GM12878 (cell line): ENCODE results near the gene DERL2. TPM values are rescaled to one million over a fixed set of nuclear protein-coding genes. Genes with fewer than 3 reads are reported as not detected.
A peak's percentile ranks its signal among the peaks of the same experiment; 100 is the strongest.

Source experiments
- ATAC-seq: fragments of 200-7000 bp; cut with Tn5 transposase; 3 replicates; pipeline ENCODE4 v1.9.1; 2020; ENCODE audit warnings: mild to moderate bottlenecking, moderate library complexity
- BruUV-seq: library from RNA; stranded (reverse); fragments of 400-500 nt; replicated peaks from 2 replicates; lab custom pipeline; 2021; lab: Mats Ljungman, UMichigan
- CTCF ChIA-PET: fragments of 300-600 bp; sonication (Branson Sonifier 250); formaldehyde crosslinking; extraction: SDS; loops from one replicate; lab custom pipeline; 2021; ENCODE audit warnings: inconsistent platforms; lab: Yijun Ruan, JAX
- POLR2A ChIA-PET: fragments of 350-600 bp; formaldehyde crosslinking; extraction: SDS; loops from one replicate; lab custom pipeline; 2021; ENCODE audit warnings: inconsistent platforms; lab: Charles Lee
- RAD21 ChIA-PET: fragments of 300-600 bp; sonication (Branson Sonifier 250); formaldehyde crosslinking; loops from one replicate; lab custom pipeline; 2023; ENCODE audit warnings: antibody characterized with exemption; ENCODE audit not compliant: unreplicated experiment; lab: Charles Lee
- SMC1A ChIA-PET: fragments of 300-600 bp; sonication (Branson Sonifier 250); formaldehyde crosslinking; loops from one replicate; lab custom pipeline; 2023; ENCODE audit not compliant: unreplicated experiment, uncharacterized antibody; lab: Charles Lee
- DNase-seq: peaks from one replicate; pipeline ENCODE4 v3.0.0-alpha.2; 2011; ENCODE audit warnings: low read depth, low spot score
- FAIRE-seq: peaks from 3 replicates; lab custom pipeline; 2011; peaks lifted over from hg19 to GRCh38; lab: Jason Lieb, UNC
- H2AFZ ChIP-seq: 2 replicates; pipeline ENCODE4 v1.6.0; 2011; ENCODE audit warnings: low read depth, low read length, control low read depth; ENCODE audit not compliant: control insufficient read depth
- H3K27ac ChIP-seq: 2 replicates; pipeline ENCODE4 v1.5.1; 2011; ENCODE audit warnings: control low read depth; ENCODE audit not compliant: control insufficient read depth, insufficient read depth
- H3K27me3 ChIP-seq, 2 experiments: replicated peaks in 1 of 2; 2 replicates each; pipeline versions ENCODE4 v1.6.0 to v1.6.1; 2011; ENCODE audit warnings: low read length in 1 of 2; ENCODE audit not compliant: control insufficient read depth in 2 of 2, insufficient read depth in 2 of 2
- H3K36me3 ChIP-seq, 2 experiments: 2 replicates each; pipeline ENCODE4 v1.5.1; 2011; ENCODE audit warnings: low read length in 1 of 2; ENCODE audit not compliant: control insufficient read depth in 2 of 2, insufficient read depth in 2 of 2
- H3K4me1 ChIP-seq: 2 replicates; pipeline ENCODE4 v1.6.1; 2011; ENCODE audit warnings: mild to moderate bottlenecking, low read length, moderate library complexity, mixed read lengths; ENCODE audit not compliant: control insufficient read depth, insufficient read depth
- H3K4me2 ChIP-seq: 2 replicates; pipeline ENCODE4 v1.6.0; 2011; ENCODE audit warnings: control low read depth; ENCODE audit not compliant: control insufficient read depth, insufficient read depth
- H3K4me3 ChIP-seq: fragments of 200-600 bp; sonication (generic); 2 replicates; pipeline ENCODE4 v1.5.1; 2016
- H3K79me2 ChIP-seq: 2 replicates; pipeline ENCODE4 v1.6.0; 2011; ENCODE audit warnings: low read length; ENCODE audit not compliant: control insufficient read depth, insufficient read depth
- H3K9ac ChIP-seq: 2 replicates; pipeline ENCODE4 v1.8.0; 2011; ENCODE audit warnings: low read length, control low read depth, mixed read lengths; ENCODE audit not compliant: control insufficient read depth, insufficient read depth
- H3K9me3 ChIP-seq: replicated peaks from 3 replicates; pipeline ENCODE4 v1.5.1; 2011; ENCODE audit warnings: mild to moderate bottlenecking, low read length; ENCODE audit not compliant: control insufficient read depth, insufficient read depth
- H4K20me1 ChIP-seq: 2 replicates; pipeline ENCODE4 v1.6.0; 2011; ENCODE audit not compliant: control insufficient read depth, insufficient read depth
- ATF7 ChIP-seq: fragments of 450-650 bp; IDR thresholded peaks from 2 replicates; pipeline ENCODE4 v1.6.1; 2016; ENCODE audit warnings: low read depth, mild to moderate bottlenecking
- CEBPZ ChIP-seq: fragments of 150-350 bp; IDR thresholded peaks from 2 replicates; pipeline ENCODE4 v1.6.1; 2016; ENCODE audit warnings: low read depth, low read length
- ESRRA ChIP-seq: IDR thresholded peaks from 2 replicates; pipeline ENCODE4 v1.6.1; 2012; ENCODE audit warnings: mild to moderate bottlenecking, low read length, improper control_type of control experiment
- FOXM1 ChIP-seq: IDR thresholded peaks from 2 replicates; pipeline ENCODE4 v1.6.1; 2012; ENCODE audit warnings: low read depth, mild to moderate bottlenecking, inconsistent platforms, low read length, moderate library complexity
- GATAD2B ChIP-seq: fragments of 450-650 bp; conservative IDR thresholded peaks from 2 replicates; pipeline ENCODE4 v1.6.1; 2017; ENCODE audit warnings: low read depth, mild to moderate bottlenecking, moderate library complexity
- HDAC6 ChIP-seq: fragments of 200-600 bp; sonication (generic); IDR thresholded peaks from one replicate; pipeline ENCODE4 v1.8.0; 2017; ENCODE audit warnings: antibody characterized with exemption; ENCODE audit not compliant: unreplicated experiment
- HSF1 ChIP-seq: fragments of 150-350 bp; IDR thresholded peaks from 2 replicates; pipeline ENCODE4 v1.6.1; 2014; ENCODE audit warnings: mild to moderate bottlenecking, low read depth, low read length
- IKZF1 ChIP-seq: fragments of 450-650 bp; conservative IDR thresholded peaks from 2 replicates; pipeline ENCODE4 v1.6.1; 2017; ENCODE audit warnings: antibody characterized with exemption, mild to moderate bottlenecking
- MLLT1 ChIP-seq: fragments of 450-650 bp; IDR thresholded peaks from 2 replicates; pipeline ENCODE4 v1.6.1; 2016; ENCODE audit warnings: mild to moderate bottlenecking
- ZBTB33 ChIP-seq: fragments of 450-650 bp; IDR thresholded peaks from 2 replicates; pipeline ENCODE4 v1.6.1; 2017; ENCODE audit warnings: mild to moderate bottlenecking
- ZNF622 ChIP-seq: fragments of 450-650 bp; IDR thresholded peaks from 2 replicates; pipeline ENCODE4 v1.6.1; 2017; ENCODE audit warnings: mild to moderate bottlenecking, inconsistent platforms
- WGBS: methylation state at CpG from one replicate; pipeline ENCODE4 v1.1.6; 2016; ENCODE audit warnings: low lambda C conversion rate; ENCODE audit not compliant: insufficient replicate concordance, insufficient coverage; ENCODE audit errors: missing lambda C conversion rate; 5-methylcytosine and 5-hydroxymethylcytosine counted together
- in situ Hi-C: fragments of 300-500 bp; cut with MboI; formaldehyde crosslinking; loops from 9 replicates; pipeline ENCODE4 v1.14.3; 2018; ENCODE audit warnings: mixed read lengths
- intact Hi-C: fragments of 100-400 bp; cut with micrococcal nuclease; formaldehyde crosslinking; loops from one replicate; pipeline ENCODE4 v1.14.2; 2022; ENCODE audit not compliant: unreplicated experiment
- polyA plus RNA-seq, 11 experiments: library from polyadenylated mRNA; depleted of rRNA in 4 of 11; unstranded in 6 of 11; stranded (reverse) in 5 of 11; fragments of >200 nt; fragmentation: Nextera tagmentation in 4 of 11; fragmentation: Illumina TruSeq in 1 of 11; extraction: Ambion mirVana in 4 of 11; extraction: Trizol in 1 of 11; gene quantifications; 1 replicate in 1 of 11; 2 replicates in 10 of 11; pipeline versions ENCODE4 v1.2.1 to v1.2.3, GENCODE V29; 2011 to 2016; ENCODE audit warnings: inconsistent platforms in 2 of 11, missing spikeins in 2 of 11, low read depth in 1 of 11
- total RNA-seq, 4 experiments: library from RNA; depleted of rRNA in 3 of 4; stranded (reverse); fragments of >200 nt in 3 of 4; fragmentation: Illumina TruSeq in 1 of 4; extraction: Trizol in 1 of 4; gene quantifications; 2 replicates each; pipeline versions ENCODE4 v1.2.1 to v1.2.3, GENCODE V29; 2013 to 2021

The DERL2 gene
- total and polyA plus RNA-seq, 10 of the 15 experiments (the other 5 are each of a cell fraction or from before 2014, with no cell fraction given), result 40.5 to 236 (median 69.3) TPM

- ChIA-PET SMC1A (no interaction called here), POLR2A (no interaction called here), RAD21 (no interaction called here), CTCF (no interaction called here)
- DNase-seq (no peak), ATAC-seq (no peak), FAIRE-seq (no peak)
- no peaks in the 10 kb centered on the region for H3K36me3 ChIP-seq
- H4K20me1 ChIP-seq, result no peaks in the 10 kb centered on the region
- H3K9ac ChIP-seq, result no peak overlapping the region
- intact Hi-C loops (no loop called here), in situ Hi-C loops (no loop called here)
- 83% methylated on average over 38 of the region's 44 CpGs for WGBS
- no peak overlapping the region for H3K4me3 ChIP-seq
- no peaks in the 10 kb centered on the region for H3K9me3 ChIP-seq
- H3K4me2 ChIP-seq, result peak overlapping the region; percentile 76
- H3K4me1 ChIP-seq, result no peaks in the 10 kb centered on the region
- peaks cover 0 to 2% of the 10 kb centered on the region in 2 experiments; a peak in 2 of 4 replicates for H3K27me3 ChIP-seq
- no peak overlapping the region for H3K27ac ChIP-seq
- no peaks in the 10 kb centered on the region for H3K79me2 ChIP-seq
- no peak overlapping the region for H2AFZ ChIP-seq
- BruUV-seq, result no TSS peak
- TF ChIP-seq HDAC6 (no peak), ZNF622 (no peak), CEBPZ (no peak), FOXM1 (no peak), ATF7 (no peak), HSF1 (no peak), GATAD2B (no peak), IKZF1 (no peak), ZBTB33 (no peak), MLLT1 (no peak), ESRRA (no peak)
These were observed 13.7 kb upstream of the DERL2 start for GRCh38 chr17:5499476-5500231.
